Measurements from ENCODE around the gene GNAT3. TPM values are rescaled to one million over a fixed set of nuclear protein-coding genes. Genes with fewer than 3 reads are reported as not detected.

The GNAT3 gene
- total and polyA plus RNA-seq, 2 of the 8 experiments (the other 6 are each of a cell fraction or from before 2014, with no cell fraction given): not detected

DNA sequence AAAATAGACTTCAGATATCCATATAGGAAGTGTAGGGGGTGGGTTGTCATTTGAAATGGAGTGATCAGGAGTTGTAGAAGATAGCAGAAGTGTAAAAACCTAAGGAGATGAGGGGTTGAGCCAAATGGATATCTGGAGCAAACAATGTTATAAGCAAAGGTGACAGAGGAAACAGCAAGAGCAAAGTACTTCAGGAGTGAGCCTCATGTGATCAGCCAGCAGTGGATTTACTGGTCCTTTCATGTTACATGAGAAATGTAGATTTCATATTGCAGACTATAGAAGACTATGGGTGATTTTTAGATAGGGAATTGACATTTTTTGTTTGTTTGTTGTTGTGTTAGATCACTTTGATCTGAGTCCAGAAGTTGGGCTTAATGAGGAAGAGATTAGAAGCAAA is 47.7 kb downstream of the GNAT3 start:
- FAIRE-seq (no peak), DNase-seq (ENCODE audit: low read depth in 1 of 2, low spot score in 2 of 2) (no peak)
- Histone ChIP-seq H3K4me2 (ENCODE audit: insufficient read depth in 1 of 2, low read depth in 2 of 2, low read length in 2 of 2) (no peak overlapping the region), H3K79me1 (ENCODE audit: low read depth, low read length) (no peaks in the 10 kb centered on the region), H3K18ac (ENCODE audit: extremely low read depth, low read length) (no peak overlapping the region), H2BK5ac (ENCODE audit: low read depth, low read length) (no peak overlapping the region), H3K14ac (ENCODE audit: insufficient read length) (no peak overlapping the region), H4K5ac (ENCODE audit: insufficient read length, low read depth, low read length) (no peak overlapping the region), H2BK15ac (ENCODE audit: low read length) (no peak overlapping the region), H3K27ac (ENCODE audit: low read depth, low read length) (no peak overlapping the region), H2AFZ (ENCODE audit: low read length) (no peak overlapping the region), H3K27me3 (replicated peaks in 1 of 4; ENCODE audit: control insufficient read depth in 3 of 4, extremely low read depth in 1 of 4, insufficient read depth in 3 of 4, low read length in 3 of 4) (no peaks in the 10 kb centered on the region), H3K9ac (replicated peaks in 1 of 4; ENCODE audit: extremely low read depth in 1 of 4, low read depth in 3 of 4, low read length in 3 of 4) (no peak overlapping the region), H3K9me3 (ENCODE audit: insufficient read depth in 2 of 2, low read depth in 1 of 2, low read length in 1 of 2) (no peaks in the 10 kb centered on the region), H3K79me2 (ENCODE audit: control insufficient read depth in 1 of 2, insufficient read depth in 2 of 2, low read length in 2 of 2) (no peaks in the 10 kb centered on the region), H3K56ac (replicated peaks; ENCODE audit: insufficient read length, low read depth, low read length) (no peak overlapping the region), H2BK20ac (ENCODE audit: low read length) (no peak overlapping the region), H3K36me3 (ENCODE audit: control insufficient read depth in 2 of 4, insufficient read depth in 4 of 4, low read length in 3 of 4) (no peaks in the 10 kb centered on the region), H2AK5ac (ENCODE audit: low read depth, low read length) (no peak overlapping the region), H4K20me1 (replicated peaks in 1 of 2; ENCODE audit: control insufficient read depth in 1 of 2, insufficient read depth in 2 of 2, low read length in 2 of 2) (no peaks in the 10 kb centered on the region), H3K23ac (ENCODE audit: insufficient read length) (no peak overlapping the region), H3K4me1 (replicated peaks in 1 of 4; ENCODE audit: control insufficient read depth in 3 of 4, insufficient read depth in 4 of 4, low read length in 3 of 4) (no peaks in the 10 kb centered on the region), H3K4ac (replicated peaks; ENCODE audit: insufficient read length, low read depth, low read length) (no peak overlapping the region), H4K8ac (ENCODE audit: extremely low read depth, insufficient read depth, low read length) (no peak overlapping the region), H3K4me3 (ENCODE audit: extremely low read depth in 1 of 4, insufficient read depth in 2 of 4, low read depth in 3 of 4, low read length in 4 of 4) (no peak overlapping the region), H2BK12ac (ENCODE audit: low read depth, low read length) (no peak overlapping the region), H2BK120ac (replicated peaks; ENCODE audit: low read depth, low read length) (no peak overlapping the region), H4K91ac (replicated peaks; ENCODE audit: insufficient read length, low read length) (no peak overlapping the region), H3K23me2 (ENCODE audit: low read depth, low read length) (no peaks in the 10 kb centered on the region)
- TF ChIP-seq SP4 (IDR thresholded peaks at IDR 0.05; ENCODE audit: low read length) (no peak), EP300 (IDR thresholded peaks at IDR 0.05; ENCODE audit: borderline replicate concordance in 1 of 2, low read depth in 2 of 2, low read length in 2 of 2) (no peak), SP2 (IDR thresholded peaks at IDR 0.05; ENCODE audit: low read length) (no peak), SRF (IDR thresholded peaks at IDR 0.05; ENCODE audit: low read depth, low read length) (no peak), RAD21 (IDR thresholded peaks at IDR 0.05 in 1 of 2, conservative IDR thresholded peaks at IDR 0.05 in 1 of 2; ENCODE audit: low read depth in 2 of 2, low read length in 2 of 2) (no peak), JUND (IDR thresholded peaks at IDR 0.05; ENCODE audit: low read length) (no peak)
- CTCF ChIA-PET (ENCODE audit: partially characterized antibody): no interaction called here
- POLR2A ChIA-PET (ENCODE audit: partially characterized antibody): no interaction called here

All from H1 (cell line).